OCI-M2 (cell line): ENCODE measurements around the gene PPP4R3B.
"Not testable (repeated sequence)": the region's sequence is repeated elsewhere in the genome, so short reads cannot be mapped to it uniquely, and the experiment has no call there.

ENCODE experiments used
- DNase-seq: peaks from one replicate; lab custom pipeline; 2025; ENCODE audit not compliant: unreplicated experiment; lab: John Stamatoyannopoulos, UW

The PPP4R3B gene

GRCh38 chr2:55596795-55597194 lies 20.6 kb downstream of the PPP4R3B start:
- not testable (repeated sequence) for DNase-seq

GRCh38 chr2:55595536-55595935 lies 21.9 kb downstream of the PPP4R3B start:
- DNase-seq: no peak

- no peak for DNase-seq
Measured at GRCh38 chr2:55592130-55592529, 25.3 kb downstream of the PPP4R3B start.

- no peak for DNase-seq
Measured at GRCh38 chr2:55590810-55591440, 26.5 kb downstream of the PPP4R3B start.

- no peak for DNase-seq
Measured at GRCh38 chr2:55585451-55586080, 31.9 kb downstream of the PPP4R3B start.

GRCh38 chr2:55581874-55582547 lies 35.4 kb downstream of the PPP4R3B start:
- no peak for DNase-seq

GRCh38 chr2:55581435-55581834 lies 36.0 kb downstream of the PPP4R3B start:
- DNase-seq: no peak

- DNase-seq: not testable (repeated sequence)
Measured at GRCh38 chr2:55569002-55569401, 48.4 kb downstream of the PPP4R3B start.

- DNase-seq: no peak
Measured at GRCh38 chr2:55567298-55567697, 50.1 kb downstream of the PPP4R3B start.

GRCh38 chr2:55565613-55566012 lies 51.8 kb downstream of the PPP4R3B start:
- DNase-seq: no peak

GRCh38 chr2:55560855-55561254 lies 56.6 kb downstream of the PPP4R3B start:
- DNase-seq: no peak

- DNase-seq: no peak
Measured at GRCh38 chr2:55556809-55557208, 60.6 kb downstream of the PPP4R3B start.

GRCh38 chr2:55555977-55556376 lies 61.4 kb downstream of the PPP4R3B start:
- no peak for DNase-seq

- no peak for DNase-seq
Measured at GRCh38 chr2:55553321-55553720, 64.1 kb downstream of the PPP4R3B start.

GRCh38 chr2:55550368-55551102 lies 66.9 kb downstream of the PPP4R3B start:
- DNase-seq: no peak

- DNase-seq: not testable (repeated sequence)
Measured at GRCh38 chr2:55547679-55548078, 69.7 kb downstream of the PPP4R3B start.

GRCh38 chr2:55547001-55547400 lies 70.4 kb downstream of the PPP4R3B start:
- DNase-seq: no peak

GRCh38 chr2:55530539-55531081 lies 86.8 kb downstream of the PPP4R3B start:
- no peak for DNase-seq

- no peak for DNase-seq
Measured at GRCh38 chr2:55526174-55526573, 91.2 kb downstream of the PPP4R3B start.

GRCh38 chr2:55524884-55525437 lies 92.5 kb downstream of the PPP4R3B start:
- DNase-seq: no peak
